Measurements from ENCODE around the gene EXOSC2.
A peak's percentile ranks its signal among the peaks of the same experiment; 100 is the strongest.

Gene EXOSC2, protein sequence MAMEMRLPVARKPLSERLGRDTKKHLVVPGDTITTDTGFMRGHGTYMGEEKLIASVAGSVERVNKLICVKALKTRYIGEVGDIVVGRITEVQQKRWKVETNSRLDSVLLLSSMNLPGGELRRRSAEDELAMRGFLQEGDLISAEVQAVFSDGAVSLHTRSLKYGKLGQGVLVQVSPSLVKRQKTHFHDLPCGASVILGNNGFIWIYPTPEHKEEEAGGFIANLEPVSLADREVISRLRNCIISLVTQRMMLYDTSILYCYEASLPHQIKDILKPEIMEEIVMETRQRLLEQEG

DNA sequence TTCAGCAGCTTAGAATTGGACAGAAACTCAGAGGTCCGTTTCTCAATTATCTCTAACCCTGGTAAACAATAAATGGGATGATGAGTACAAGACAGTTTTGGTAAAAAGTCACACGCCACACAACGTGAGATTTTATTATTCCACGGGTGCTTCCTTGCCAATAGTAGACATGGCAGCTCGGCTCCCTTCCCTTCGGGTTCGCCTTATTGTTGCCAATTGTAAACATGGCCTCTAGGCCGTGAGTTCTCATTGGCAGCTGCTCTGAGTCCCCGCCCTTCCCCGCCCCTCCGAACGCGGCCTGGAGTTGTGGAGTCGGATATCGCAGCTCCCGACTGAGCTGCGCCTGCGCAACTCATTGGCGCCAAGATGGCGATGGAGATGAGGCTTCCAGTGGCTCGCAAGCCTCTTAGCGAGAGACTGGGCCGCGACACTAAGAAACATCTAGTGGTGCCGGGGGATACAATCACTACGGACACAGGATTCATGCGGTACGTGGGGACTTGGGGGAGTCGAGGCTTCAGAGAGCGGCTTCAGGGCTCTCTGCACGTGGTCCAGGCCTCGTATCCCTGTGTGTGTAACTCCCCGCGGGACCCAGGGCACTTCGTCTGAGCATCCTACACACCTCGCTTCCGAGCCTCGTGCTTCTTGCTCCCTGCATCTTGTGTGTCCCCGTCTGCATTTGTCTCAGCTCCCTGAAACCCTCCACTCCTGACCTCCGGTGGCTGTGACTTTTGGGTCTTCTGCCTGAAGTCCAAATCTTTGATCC lies at the start of gene EXOSC2:
Gene EXOSC2 (plus strand): TSS at position 355 of the 766 bp plus-strand sequence. CDS start 12 bp downstream, at position 367.
- DNase-seq (ENCODE audit: low read depth in 2 of 2) = peak; percentile 93 to 98

DNA sequence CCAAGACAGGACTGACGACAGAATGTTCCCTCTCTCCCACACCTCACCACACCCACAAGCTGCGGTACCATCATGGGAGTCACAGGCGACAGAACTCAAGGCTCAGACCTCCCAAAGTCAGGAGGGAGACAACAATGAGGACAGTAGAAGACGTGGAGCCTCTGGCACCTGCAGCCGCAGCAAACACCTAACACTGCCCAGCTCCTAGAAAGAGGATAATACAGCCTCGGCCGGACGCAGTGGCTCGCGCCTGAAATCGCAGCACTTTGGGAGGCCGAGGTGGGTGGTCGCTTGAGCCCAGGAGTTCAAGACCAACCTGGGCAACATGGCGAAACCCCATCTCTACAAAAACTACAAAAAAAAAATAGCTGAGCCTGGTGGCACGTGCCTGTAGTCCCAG lies 42.4 kb upstream of the EXOSC2 start:
- DNase-seq (ENCODE audit: low read depth in 2 of 2) = no peak

DNA sequence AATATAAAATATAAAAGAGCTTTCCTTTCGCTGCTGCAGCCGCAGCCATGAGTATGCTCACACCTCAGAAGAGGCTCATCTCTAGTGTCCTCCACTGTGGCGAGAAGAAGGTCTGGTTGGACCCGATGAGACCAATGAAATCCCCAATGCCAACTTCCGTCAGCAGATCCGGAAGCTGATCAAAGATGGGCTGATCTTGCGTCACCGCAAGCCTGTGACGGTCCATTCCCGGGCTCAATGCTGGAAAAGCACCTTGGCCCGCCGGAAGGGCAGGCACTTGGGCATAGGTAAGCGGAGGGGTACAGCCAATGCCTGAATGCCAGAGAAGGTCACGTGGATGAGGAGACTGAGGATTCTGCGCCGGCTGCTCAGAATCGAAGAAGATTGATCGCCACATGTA lies 41.8 kb upstream of the EXOSC2 start:
- no peak for DNase-seq (ENCODE audit: low read depth in 2 of 2)

DNA sequence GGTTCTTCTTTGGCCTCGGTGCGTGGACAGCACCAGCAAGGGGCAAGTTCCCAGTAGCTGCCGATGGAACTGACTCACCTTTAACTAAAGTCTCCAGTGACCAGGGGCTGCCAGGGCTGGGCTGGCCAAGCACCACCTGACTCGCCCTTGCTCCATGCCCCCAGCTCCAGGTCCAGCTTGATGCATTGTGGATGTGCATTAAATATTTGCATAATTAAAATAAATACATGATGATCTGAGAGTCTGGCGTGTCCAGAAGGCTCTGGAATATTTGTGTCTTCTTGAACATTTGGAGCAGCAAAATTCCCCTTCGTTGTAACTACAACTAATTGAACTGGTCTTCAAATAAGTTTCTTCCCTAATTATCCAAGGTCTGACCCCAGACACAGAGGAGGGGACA lies 38.7 kb upstream of the EXOSC2 start:
- no peak for DNase-seq (ENCODE audit: low read depth in 2 of 2)

DNA sequence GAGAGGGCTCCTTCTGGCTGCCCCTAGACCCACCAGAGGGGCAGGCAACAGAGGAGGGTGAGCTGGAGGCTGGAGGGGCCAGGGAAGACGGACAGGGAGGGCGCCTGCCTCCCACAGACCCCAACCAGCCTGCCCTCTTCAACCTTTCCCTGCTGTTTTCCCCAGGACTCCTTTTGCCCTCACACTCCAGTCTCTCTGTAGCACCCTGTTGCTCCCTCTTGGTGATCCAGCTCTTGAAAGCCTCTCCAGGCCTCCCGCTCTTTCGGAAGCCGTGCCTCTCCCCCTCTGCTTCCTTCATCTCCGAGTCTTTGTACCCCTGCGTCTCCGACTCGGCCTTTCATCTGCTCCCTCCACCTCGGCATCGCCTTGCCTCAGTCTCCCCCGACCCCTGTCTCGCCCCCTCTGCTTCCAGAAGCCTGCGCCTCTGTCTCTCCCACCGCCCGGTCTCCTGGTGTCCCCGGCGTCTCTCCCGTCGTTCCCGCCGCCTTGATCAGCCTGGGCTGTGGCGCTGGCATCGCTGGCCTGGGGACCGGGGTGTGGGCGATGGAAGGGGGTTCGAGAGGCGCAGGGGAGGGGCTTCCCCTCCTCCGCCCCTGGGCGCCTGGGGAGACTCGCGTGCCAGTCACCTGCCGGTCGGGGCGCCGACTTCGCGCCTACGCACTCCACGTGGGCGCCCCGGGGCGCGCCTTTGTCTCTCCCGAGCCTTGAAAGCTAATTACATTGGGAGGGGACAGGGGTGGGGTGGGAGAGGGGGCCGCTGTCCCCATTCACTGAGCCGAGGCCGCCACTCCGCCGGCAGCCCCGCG lies 34.5 kb upstream of the EXOSC2 start:
- no peak for DNase-seq (ENCODE audit: low read depth in 2 of 2)

DNA sequence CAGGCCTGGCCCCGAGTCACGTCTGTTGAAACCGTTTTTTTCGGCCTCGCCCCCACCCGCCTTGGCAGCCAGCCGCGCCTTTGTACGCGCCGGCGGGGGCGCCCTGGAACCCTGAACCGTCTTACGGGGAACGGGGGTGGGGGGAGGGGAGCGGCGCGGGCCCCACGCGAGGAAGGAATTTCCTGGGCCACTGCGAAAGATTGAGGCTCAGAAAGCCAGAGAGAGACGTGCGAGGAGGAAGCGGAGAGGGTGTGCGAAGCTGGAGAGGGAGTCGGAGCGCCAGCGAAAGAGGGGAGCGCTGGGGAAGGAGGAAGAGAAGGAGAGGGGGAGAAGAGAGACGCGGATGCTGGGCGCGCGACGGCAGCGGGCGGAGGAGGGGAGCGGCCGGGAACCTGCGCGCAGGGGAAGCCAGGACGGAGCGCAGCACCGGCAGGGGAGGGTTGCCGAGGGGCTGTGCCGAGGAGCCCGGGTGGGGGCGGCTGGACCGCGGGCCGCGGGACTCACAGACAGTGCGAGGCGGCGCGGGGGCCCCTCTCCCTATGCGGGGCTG lies 33.8 kb upstream of the EXOSC2 start:
- DNase-seq (ENCODE audit: low read depth in 2 of 2) = no peak

DNA sequence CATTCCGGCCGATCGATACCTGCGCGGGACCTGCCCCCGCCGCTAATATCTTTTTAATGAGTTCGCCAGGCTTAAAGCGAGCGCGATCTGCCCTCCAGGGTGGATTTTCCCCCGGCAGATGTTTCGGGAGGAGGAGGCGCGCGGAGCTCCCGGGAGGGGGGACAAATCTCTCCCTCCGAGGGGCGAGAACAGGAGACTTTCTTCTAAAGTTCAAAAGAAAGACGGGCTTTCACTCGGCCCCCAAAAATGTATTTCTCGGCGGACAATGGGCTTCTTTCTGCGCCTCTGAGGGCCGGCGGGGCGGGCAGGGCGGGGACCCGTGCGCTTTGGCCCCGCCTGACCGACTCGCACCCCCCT lies 33.3 kb upstream of the EXOSC2 start:
- DNase-seq (ENCODE audit: low read depth in 2 of 2) = no peak

DNA sequence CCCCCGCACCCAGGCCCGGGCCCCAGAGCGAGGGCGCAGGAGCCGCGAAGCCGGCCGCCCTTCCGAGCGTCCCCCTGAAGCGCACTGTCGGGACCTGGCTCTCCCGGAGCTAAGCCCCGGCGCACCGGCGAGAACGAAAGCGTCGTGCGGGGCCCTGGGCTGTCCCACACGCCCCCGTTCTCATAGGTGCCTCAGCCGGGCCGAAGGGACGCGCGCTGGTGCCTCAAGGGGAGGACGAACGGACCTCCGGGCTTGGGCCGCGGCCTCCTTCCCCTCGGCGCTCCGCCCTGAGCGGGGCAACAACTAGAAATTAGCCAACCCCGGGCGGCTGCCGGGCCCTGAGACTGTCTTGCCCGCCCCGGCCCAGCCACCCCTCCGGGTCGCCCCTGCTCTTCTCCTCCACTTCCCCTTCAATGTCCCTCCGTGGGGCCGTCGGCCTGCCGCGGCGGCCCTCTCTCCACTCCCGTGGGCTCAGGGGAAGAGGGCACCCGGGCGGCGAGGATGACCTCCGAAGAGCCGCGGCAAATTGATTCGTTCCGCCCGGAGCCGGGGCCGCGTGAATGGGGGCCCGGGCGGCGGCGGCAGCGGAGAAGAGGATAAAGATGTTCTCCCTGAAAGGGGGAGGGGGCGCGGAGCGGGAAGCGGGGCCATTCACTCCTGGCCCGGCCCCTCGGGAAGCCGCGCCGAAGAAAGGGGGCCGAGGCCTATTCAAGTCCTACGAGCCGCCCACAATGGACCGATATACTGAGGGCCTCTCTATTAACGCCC lies 32.7 kb upstream of the EXOSC2 start:
- no peak for DNase-seq (ENCODE audit: low read depth in 2 of 2)

DNA sequence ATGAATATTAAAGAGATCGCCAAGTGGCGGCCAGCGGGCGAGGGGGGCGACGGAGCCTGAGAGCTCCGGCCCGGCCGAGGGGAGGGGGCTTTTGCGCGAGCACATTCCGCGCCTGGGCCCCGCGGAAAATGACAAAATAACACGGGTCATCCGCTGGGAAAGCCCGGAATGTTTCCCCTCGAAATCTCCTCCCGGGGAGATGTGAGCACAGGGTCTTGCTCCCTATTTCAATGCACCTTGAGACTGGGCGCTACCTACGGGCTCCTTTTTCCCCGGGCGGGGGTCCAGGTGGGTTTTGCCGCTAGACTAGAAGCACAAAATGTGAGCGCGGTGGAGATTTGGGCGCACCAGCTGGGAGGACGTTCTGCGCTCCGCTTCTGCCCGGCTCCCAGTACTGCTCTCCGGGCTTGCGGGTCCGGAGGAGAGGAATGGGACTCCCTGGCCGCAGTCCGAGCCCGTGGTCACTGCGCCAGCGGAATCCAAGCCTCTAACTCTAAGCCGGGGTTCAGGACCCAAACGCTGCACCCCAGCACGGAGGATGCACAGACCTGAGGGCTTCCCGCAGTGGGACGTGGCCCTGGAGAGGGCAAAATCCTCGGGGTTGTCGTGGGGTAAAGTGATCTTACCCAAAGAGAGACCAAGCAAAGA lies 32.0 kb upstream of the EXOSC2 start:
- DNase-seq (ENCODE audit: low read depth in 2 of 2) = no peak

DNA sequence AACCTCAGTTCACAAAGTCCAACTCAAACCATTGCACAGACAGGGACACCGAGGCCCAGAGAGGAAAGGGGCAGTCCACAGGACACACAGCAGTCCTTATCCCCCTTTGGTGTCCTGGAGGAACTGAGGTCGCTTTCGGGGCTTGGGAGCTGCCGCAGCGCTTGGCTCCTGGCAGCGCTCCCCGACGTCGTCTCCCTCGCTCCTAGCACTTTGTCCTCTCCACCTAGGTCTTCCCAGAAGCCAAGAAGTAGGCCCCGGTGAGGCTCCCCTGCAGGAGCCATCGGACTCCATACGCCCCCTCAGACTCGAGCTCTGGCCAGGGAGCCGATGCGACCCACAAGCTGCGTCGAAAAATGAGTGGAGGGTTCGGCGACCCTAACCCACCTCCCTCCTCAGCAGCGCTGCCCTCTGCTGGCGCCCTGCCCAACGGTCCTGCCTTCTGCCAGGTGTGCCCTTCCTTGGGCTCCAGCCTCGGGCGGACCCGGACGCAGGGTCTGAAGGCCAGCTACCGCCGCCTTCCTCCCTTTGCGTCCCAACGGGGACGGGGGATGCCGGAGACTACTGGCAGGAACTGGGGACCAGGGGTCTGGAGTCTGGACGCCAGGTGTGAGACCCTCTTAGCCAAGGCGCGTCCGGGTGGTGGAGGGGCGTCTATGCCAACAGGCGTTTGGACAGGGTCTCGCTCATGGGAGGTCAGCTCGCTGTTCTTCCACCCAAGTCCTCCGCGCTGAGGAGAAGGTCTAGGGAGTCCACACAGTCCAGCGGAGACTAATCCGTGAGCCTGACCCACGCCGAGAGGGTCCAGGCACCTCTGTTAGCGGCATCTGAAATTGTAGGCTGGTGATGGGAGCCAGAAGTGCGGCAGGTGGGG lies 31.2 kb upstream of the EXOSC2 start:
- no peak for DNase-seq (ENCODE audit: low read depth in 2 of 2)

DNA sequence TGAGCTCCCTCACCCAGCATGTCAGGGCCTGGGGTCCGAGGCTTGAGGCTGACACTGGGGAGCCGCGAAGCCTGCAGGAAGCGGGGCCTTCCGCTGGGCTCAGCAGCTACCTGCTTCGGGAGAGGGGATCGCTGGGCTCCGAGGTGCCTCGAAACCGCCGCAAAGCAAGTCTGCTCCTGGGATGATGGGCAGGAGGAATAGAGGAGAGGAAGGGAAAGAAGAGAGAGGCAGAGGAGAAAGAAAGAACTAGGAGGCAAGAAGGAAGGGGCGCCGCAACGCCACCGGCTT lies 30.7 kb upstream of the EXOSC2 start:
- no peak for DNase-seq (ENCODE audit: low read depth in 2 of 2)

DNA sequence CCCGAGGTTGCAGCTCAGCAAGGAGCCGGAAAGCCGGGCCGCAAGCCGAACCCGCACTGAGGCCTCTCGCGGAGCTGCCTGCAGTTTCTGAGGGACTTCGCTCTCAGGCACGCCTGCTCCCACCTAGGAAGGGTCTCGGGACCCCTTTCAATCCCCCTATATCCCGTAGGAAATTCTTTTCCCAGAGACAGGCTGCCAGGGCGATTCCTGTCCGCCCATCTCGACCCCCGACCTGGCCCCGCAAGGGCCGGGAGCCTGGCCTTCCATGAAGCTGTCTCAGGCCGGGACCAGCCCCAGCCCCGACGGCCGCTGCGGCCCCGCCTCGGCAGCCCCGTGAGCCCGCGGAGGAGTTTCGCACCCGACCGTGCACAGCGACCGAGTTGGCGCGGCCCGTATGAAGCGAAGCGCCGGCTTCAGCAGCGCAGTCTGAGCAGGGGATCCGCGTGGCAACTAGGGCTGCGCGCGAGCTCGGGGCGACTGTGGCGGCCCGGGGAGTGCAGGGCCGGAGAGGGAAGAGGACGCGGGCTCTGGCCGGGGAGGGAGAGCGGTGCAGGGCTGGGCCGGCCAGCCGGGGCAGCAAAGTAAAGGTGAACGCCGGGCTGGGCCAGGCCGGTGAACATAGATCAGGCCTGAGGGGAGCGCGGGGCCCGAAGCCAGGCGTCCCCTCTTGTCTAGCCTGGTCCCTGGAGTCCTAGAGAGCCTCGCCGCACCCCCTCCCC lies 30.2 kb upstream of the EXOSC2 start:
- DNase-seq (ENCODE audit: low read depth in 2 of 2) = no peak

DNA sequence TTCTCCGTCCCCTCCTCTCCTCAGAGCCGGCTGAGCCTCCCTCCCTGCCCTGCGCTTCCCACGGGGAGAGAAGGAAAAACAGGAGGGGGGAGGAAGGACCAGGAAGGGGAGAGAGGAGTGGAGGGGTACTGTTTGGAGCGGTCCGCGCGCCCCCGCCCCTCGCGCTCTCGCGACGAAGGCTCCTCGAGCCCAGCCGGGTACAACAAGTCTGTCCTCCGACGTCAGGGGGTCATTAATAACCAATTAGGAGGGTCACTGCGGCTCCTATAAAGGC lies 29.7 kb upstream of the EXOSC2 start:
- no peak for DNase-seq (ENCODE audit: low read depth in 2 of 2)

DNA sequence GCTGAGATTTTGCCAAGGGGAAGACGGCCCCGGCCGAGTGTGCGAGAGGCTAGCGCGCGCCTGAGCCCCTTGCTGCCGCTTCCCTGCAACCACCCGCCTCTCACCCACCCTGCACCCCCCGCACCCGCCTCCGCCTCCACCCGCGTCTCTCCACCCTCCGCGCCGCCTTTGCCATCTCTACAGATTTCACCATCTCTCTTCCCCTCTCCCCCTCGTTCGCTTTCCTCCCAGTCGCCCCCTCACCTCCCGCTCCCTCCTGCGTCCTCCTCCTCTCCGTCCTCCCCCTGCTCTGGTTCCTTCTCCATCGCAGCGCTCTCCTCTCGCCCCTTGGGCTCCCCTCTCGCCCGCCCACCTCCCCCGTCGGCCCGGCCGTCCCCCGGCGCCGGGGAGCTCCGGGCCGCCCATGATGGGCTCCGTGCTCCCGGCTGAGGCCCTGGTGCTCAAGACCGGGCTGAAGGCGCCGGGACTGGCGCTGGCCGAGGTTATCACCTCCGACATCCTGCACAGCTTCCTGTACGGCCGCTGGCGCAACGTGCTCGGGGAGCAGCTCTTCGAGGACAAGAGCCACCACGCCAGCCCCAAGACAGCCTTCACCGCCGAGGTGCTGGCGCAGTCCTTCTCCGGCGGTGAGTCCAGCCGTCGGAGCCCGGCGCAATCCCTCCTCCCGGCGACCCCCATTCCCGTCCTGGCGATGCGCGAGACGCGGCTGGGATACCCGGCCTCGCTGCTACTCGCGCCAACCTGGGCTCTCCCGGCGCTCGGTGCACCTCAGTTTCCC lies 29.1 kb upstream of the EXOSC2 start, which contains the start of gene PRDM12:
Gene PRDM12 (plus strand): TSS at position 344 of the 778 bp plus-strand sequence. CDS start 60 bp downstream, at position 404.
- DNase-seq (ENCODE audit: low read depth in 2 of 2) = no peak

DNA sequence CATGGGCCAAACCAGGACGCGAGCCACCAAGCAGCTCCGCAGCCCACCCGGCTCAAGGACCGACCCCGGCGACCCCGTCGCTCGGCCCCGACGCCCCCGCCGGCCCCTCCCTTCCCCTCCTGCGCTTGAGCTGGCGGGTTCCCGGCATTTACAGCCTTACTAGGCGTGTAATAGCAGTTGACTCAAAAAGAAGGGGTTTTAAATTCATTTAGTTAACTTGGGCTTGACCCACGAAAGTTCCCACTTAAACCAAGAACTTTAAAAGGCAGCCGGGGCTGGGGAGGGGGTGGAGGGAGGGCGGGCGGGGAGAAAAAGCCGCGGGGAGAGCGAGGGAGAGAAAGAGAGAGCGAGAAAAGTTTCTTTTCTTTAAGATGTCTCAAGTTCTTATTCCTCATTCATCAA lies 28.6 kb upstream of the EXOSC2 start:
- no peak for DNase-seq (ENCODE audit: low read depth in 2 of 2)

DNA sequence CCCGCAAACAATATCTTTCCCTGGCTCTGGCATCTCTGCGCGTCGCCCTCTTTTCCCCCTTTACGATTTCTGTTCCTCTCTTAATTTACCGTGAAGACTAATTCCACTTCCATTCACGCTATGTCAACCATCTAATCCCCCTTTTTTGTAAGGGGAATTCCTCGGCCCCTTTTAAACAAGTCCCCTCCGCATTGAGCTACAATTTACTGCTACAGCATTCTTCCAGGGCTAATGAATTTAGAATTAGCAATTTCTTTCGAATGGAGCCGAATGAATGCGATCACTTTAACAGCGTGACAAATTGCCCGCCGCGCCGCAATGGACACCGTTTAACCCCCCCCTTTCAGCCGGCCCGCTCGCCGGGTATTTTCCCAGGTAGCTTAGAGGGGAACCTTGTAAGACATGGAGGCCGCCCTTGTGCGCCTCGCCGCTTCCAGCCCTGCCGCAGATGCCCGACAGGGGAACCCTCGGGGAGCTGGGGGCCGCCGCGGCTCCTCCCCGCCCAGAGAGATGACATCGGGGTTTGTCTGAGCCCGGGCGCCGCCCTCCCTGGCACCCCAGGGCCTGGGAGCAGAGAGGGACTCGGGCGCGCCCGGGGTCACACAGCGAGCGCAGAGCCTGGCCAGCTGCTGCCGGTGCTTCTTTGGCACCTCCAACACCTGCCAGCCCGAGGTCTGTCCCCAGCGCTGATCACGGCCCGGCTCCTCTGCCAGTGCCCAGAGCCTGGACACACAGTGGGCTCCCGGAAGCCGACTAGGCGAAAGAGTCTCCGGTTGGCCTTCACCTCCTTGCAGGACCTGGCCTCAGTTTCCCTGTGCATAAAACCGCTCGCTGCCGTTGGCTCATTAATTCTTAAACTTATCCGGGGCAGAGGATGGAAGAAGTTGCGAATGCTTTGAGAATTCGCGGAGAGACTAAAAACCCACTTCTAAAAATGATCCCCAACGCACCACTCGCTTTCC lies 27.9 kb upstream of the EXOSC2 start:
- DNase-seq (ENCODE audit: low read depth in 2 of 2) = no peak

DNA sequence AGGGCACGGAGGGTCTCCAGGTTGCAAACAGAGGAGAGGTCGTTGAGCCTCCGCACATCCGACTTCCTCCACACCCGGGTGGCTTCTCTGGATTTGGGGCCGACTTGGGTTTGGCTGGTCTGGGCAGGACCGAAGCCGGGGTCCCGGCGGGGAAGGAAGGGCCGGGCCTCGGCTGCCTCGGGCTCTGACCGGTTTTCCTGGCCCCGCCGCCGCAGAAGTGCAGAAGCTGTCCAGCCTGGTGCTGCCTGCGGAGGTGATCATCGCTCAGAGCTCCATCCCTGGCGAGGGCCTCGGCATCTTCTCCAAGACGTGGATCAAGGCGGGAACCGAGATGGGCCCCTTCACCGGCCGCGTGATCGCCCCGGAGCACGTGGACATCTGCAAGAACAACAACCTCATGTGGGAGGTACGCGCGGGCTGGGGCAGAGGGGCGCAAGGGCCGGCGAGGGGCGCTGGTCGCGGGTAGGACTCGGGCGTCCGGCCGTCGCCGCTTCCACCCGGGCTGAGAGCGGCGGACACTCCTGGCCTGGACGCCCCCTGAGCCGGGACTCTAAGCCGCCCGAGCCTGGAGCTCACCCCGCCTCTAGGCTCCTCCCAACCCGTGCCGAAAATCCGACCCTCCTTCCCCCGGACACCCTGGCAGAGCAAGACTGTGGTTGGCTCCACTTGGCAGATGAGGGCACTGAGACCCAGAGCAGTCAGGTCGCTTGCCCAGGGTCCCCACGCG lies 27.0 kb upstream of the EXOSC2 start:
- DNase-seq (ENCODE audit: low read depth in 2 of 2) = no peak

Data from stimulated activated CD8-positive, alpha-beta memory T cell treated with anti-CD3 and anti-CD28 coated beads, Interleukin-2, amount 100 ng/mL, for 48 hours (primary cell).